HepG2 (cell line): ENCODE measurements around the gene BCL6. TPM values are rescaled to one million over a fixed set of nuclear protein-coding genes. Genes with fewer than 3 reads are reported as not detected.

Experiments
- ATAC-seq: fragments of 200-7000 bp; cut with Tn5 transposase; 3 replicates; pipeline ENCODE4 v1.9.1; 2020; ENCODE audit warnings: mild to moderate bottlenecking, moderate library complexity
- BruUV-seq: library from RNA; stranded (reverse); fragments of 400-500 nt; replicated peaks from 2 replicates; lab custom pipeline; 2021; lab: Mats Ljungman, UMichigan
- CTCF ChIA-PET: fragments of 300-600 bp; formaldehyde crosslinking; extraction: SDS; loops from one replicate; lab custom pipeline; 2021; ENCODE audit warnings: low total read pairs, inconsistent platforms, low intra/inter-chr PET ratio; lab: Yijun Ruan, JAX
- POLR2A ChIA-PET: fragments of 350-600 bp; sonication (Branson Sonifier 250); formaldehyde crosslinking; loops from one replicate; lab custom pipeline; 2020; ENCODE audit warnings: antibody characterized with exemption, inconsistent platforms; lab: Yijun Ruan, JAX
- DNase-seq: peaks from one replicate; pipeline ENCODE4 v3.0.0-alpha.2; 2015; ENCODE audit warnings: low spot score
- FAIRE-seq: peaks from 3 replicates; lab custom pipeline; 2011; peaks lifted over from hg19 to GRCh38; lab: Jason Lieb, UNC
- H2AFZ ChIP-seq: one replicate; pipeline ENCODE4 v1.6.1; 2011; ENCODE audit warnings: low read length, inconsistent platforms
- H3K27ac ChIP-seq: fragments of 300-600 bp; 3 replicates; pipeline ENCODE4 v1.8.0; 2011; ENCODE audit warnings: mixed run types, mild to moderate bottlenecking, mixed read lengths, low read length, inconsistent platforms; ENCODE audit not compliant: insufficient read depth; ENCODE audit errors: extremely low read length
- H3K27me3 ChIP-seq, 2 experiments: fragments of 200-600 bp in 1 of 2; 2 replicates in 1 of 2; 3 replicates in 1 of 2; pipeline versions ENCODE4 v1.6.0 to v1.8.0; 2011; ENCODE audit warnings: low read length in 2 of 2, mild to moderate bottlenecking in 2 of 2, moderate library complexity in 2 of 2, inconsistent platforms in 1 of 2; ENCODE audit not compliant: insufficient read depth in 2 of 2, control insufficient read depth in 1 of 2
- H3K36me3 ChIP-seq, 2 experiments: fragments of 200-600 bp in 1 of 2; replicated peaks in 1 of 2; 2 replicates in 1 of 2; 3 replicates in 1 of 2; pipeline versions ENCODE4 v1.5.1 to v1.8.0; 2011; ENCODE audit warnings: low read length in 2 of 2, inconsistent platforms in 1 of 2; ENCODE audit not compliant: insufficient read depth in 2 of 2, control insufficient read depth in 1 of 2
- H3K4me1 ChIP-seq: 2 replicates; pipeline ENCODE4 v1.5.1; 2012; ENCODE audit warnings: low read length, inconsistent platforms; ENCODE audit not compliant: insufficient read depth
- H3K4me2 ChIP-seq: 2 replicates; pipeline ENCODE4 v1.6.0; 2011; ENCODE audit warnings: low read depth, low read length, inconsistent platforms
- H3K4me3 ChIP-seq, 3 experiments: fragments of 200-600 bp in 1 of 3; sonication (generic), shearing (Covaris generic) in 1 of 3; replicated peaks in 1 of 3; 2 replicates each; pipeline ENCODE4 v1.5.1; 2011 to 2016; ENCODE audit warnings: low read length in 3 of 3, inconsistent platforms in 2 of 3, low read depth in 2 of 3, mild to moderate bottlenecking in 2 of 3, control low read depth in 1 of 3, mixed read lengths in 1 of 3; ENCODE audit not compliant: insufficient read depth in 1 of 3
- H3K79me2 ChIP-seq: one replicate; pipeline ENCODE4 v1.6.1; 2011; ENCODE audit warnings: low read length, inconsistent platforms; ENCODE audit not compliant: insufficient read depth
- H3K9ac ChIP-seq: 2 replicates; pipeline ENCODE4 v1.6.0; 2011; ENCODE audit warnings: mild to moderate bottlenecking, low read depth, low read length, inconsistent platforms; ENCODE audit not compliant: insufficient read depth
- H3K9me3 ChIP-seq: 2 replicates; pipeline ENCODE4 v1.5.1; 2012; ENCODE audit warnings: mild to moderate bottlenecking, low read length
- H4K20me1 ChIP-seq: 2 replicates; pipeline ENCODE4 v1.6.0; 2011; ENCODE audit warnings: inconsistent platforms, mild to moderate bottlenecking, low read length, moderate library complexity; ENCODE audit not compliant: insufficient read depth
- AKNA ChIP-seq: sonication (generic); formaldehyde crosslinking; IDR thresholded peaks from 2 replicates; pipeline ENCODE4 v1.4.0; 2020; ENCODE audit warnings: missing genetic modification reagents, borderline replicate concordance
- FUBP1 ChIP-seq: sonication (generic); formaldehyde crosslinking; IDR thresholded peaks from 2 replicates; pipeline ENCODE4 v1.5.1; 2020; ENCODE audit warnings: missing genetic modification reagents, mild to moderate bottlenecking, borderline replicate concordance
- GABPB1 ChIP-seq: IDR thresholded peaks from 2 replicates; pipeline ENCODE4 v1.6.1; 2016; ENCODE audit warnings: mild to moderate bottlenecking, missing genetic modification reagents, moderate library complexity, missing compliant biosample characterization
- MAZ ChIP-seq, 2 experiments: sonication (generic) in 1 of 2; formaldehyde crosslinking in 1 of 2; IDR thresholded peaks; 2 replicates each; pipeline versions ENCODE4 v1.5.0 to v1.6.1; 2012 to 2020; ENCODE audit warnings: low read depth in 2 of 2, mild to moderate bottlenecking in 2 of 2, borderline replicate concordance in 1 of 2, improper control_type of control experiment in 1 of 2, low read length in 1 of 2, missing genetic modification reagents in 1 of 2, moderate library complexity in 1 of 2
- PAF1 ChIP-seq: IDR thresholded peaks from 2 replicates; pipeline ENCODE4 v1.6.1; 2016; ENCODE audit warnings: missing genetic modification reagents, missing compliant biosample characterization
- PHF21A ChIP-seq: sonication (generic); formaldehyde crosslinking; IDR thresholded peaks from 2 replicates; pipeline ENCODE4 v1.5.0; 2020; ENCODE audit warnings: mild to moderate bottlenecking, missing genetic modification reagents
- SOX13 ChIP-seq, 3 experiments: fragments of 450-650 bp in 1 of 3; sonication (generic) in 1 of 3; formaldehyde crosslinking in 1 of 3; IDR thresholded peaks in 2 of 3; conservative IDR thresholded peaks in 1 of 3; 2 replicates each; pipeline versions ENCODE4 v1.5.0 to v1.6.1; 2016 to 2020; ENCODE audit warnings: antibody characterized with exemption in 1 of 3, mild to moderate bottlenecking in 1 of 3, missing compliant biosample characterization in 1 of 3, missing genetic modification reagents in 1 of 3, moderate library complexity in 1 of 3
- ZBTB43 ChIP-seq: sonication (generic); formaldehyde crosslinking; conservative IDR thresholded peaks from 2 replicates; pipeline ENCODE4 v1.4.0; 2020; ENCODE audit warnings: missing genetic modification reagents
- ZNF253 ChIP-seq: sonication (generic); formaldehyde crosslinking; IDR thresholded peaks from 2 replicates; pipeline ENCODE4 v1.8.0; 2022; ENCODE audit warnings: mild to moderate bottlenecking, missing genetic modification reagents, borderline replicate concordance
- ZNF263 ChIP-seq: sonication (generic); formaldehyde crosslinking; IDR thresholded peaks from 2 replicates; pipeline ENCODE4 v1.4.0; 2020; ENCODE audit warnings: missing genetic modification reagents
- ZNF441 ChIP-seq: sonication (generic); formaldehyde crosslinking; IDR thresholded peaks from 2 replicates; pipeline ENCODE4 v1.7.0; 2021; ENCODE audit warnings: missing genetic modification reagents, borderline replicate concordance
- WGBS: methylation state at CpG from one replicate; pipeline ENCODE4 v1.1.6; 2017; ENCODE audit warnings: low lambda C conversion rate; 5-methylcytosine and 5-hydroxymethylcytosine counted together
- in situ Hi-C: cut with HindIII; loops from 2 replicates; pipeline ENCODE4 v1.10.0; 2017; ENCODE audit warnings: low pct_unique_long_range_greater_than_20kb; ENCODE audit not compliant: extremely low pct_ligation_motif_present
- intact Hi-C: fragments of 100-400 bp; cut with micrococcal nuclease; formaldehyde crosslinking; loops from one replicate; pipeline ENCODE4 v1.10.0; 2022; ENCODE audit not compliant: unreplicated experiment
- polyA plus RNA-seq, 8 experiments: library from polyadenylated mRNA; depleted of rRNA in 3 of 8; stranded (reverse) in 7 of 8; unstranded in 1 of 8; fragments of >200 nt; fragmentation: Illumina TruSeq in 4 of 8; extraction: Trizol in 4 of 8; gene quantifications; 2 replicates each; pipeline versions ENCODE4 v1.2.1 to v1.2.3, GENCODE V29; 2011 to 2016; ENCODE audit warnings: low read depth in 4 of 8, missing spikeins in 1 of 8, mixed read lengths in 1 of 8; ENCODE audit not compliant: insufficient read depth in 1 of 8
- total RNA-seq, 5 experiments: library from RNA; depleted of rRNA; stranded (reverse); fragments of >200 nt; fragmentation: Illumina TruSeq; extraction: Trizol; gene quantifications; 2 replicates each; pipeline ENCODE4 v1.2.3, GENCODE V29; 2016; ENCODE audit warnings: low read depth in 1 of 5

The BCL6 gene
- total and polyA plus RNA-seq, 2 of the 13 experiments (the other 11 are each of a cell fraction or from before 2014, with no cell fraction given) = 21.2 to 53.7 TPM

- Histone ChIP-seq H2AFZ (no peak overlapping the region), H3K9ac (peak overlapping the region; percentile 99), H3K27me3 (peaks cover 0 to 5% of the 10 kb centered on the region in 2 experiments; a peak in 1 of 5 replicates), H3K27ac (peak overlapping the region; percentile 100), H3K36me3 (no peaks in the 10 kb centered on the region; a peak in 2 of 5 replicates), H3K9me3 (no peaks in the 10 kb centered on the region), H3K4me3 (peak overlapping the region; percentile 98 to 100 (median 99)), H4K20me1 (peaks cover 85% of the 10 kb centered on the region), H3K4me2 (peak overlapping the region; percentile 95), H3K79me2 (peaks cover 96% of the 10 kb centered on the region), H3K4me1 (peaks cover 50% of the 10 kb centered on the region)
- peak; percentile 39 for ATAC-seq
- WGBS = 5% methylated on average over 18 of the region's 39 CpGs
- FAIRE-seq = no peak
- POLR2A ChIA-PET = interaction anchor here (1.0 to 5.7 kb wide), 13 partner anchors 10 to 1214 kb away, joined by 3 to 31 read pairs (median 6); partner anchors contain the start of gene LPP
- no peak for DNase-seq
- intact Hi-C loops = loop anchor here (1.0 to 10.0 kb wide), 6 partner anchors 432 to 1492 kb away; no protein-coding TSS in a partner anchor
- CTCF ChIA-PET = interaction anchor here (0.6 to 3.5 kb wide), 5 partner anchors 272 to 1216 kb away, joined by 3 to 16 read pairs (median 8); no protein-coding TSS in a partner anchor
- BruUV-seq = no TSS peak
- in situ Hi-C loops = loop anchor here (5.0 to 25.0 kb wide), 9 partner anchors 264 to 1404 kb away; no protein-coding TSS in a partner anchor
- TF ChIP-seq PHF21A (CRISPR knock-in tag) = peak; percentile 39; the same call in 1 of the 2 replicates
- TF ChIP-seq ZNF263 = no peak
- no peak for TF ChIP-seq AKNA (CRISPR knock-in tag)
- TF ChIP-seq MAZ (IDR thresholded peaks at IDR 0.05; ENCODE audit: borderline replicate concordance, low read depth, low read length) = peak; percentile 50; the same call in 1 of the 2 replicates
- 0 out of 2 replicates have a peak, but pooled peaks have one; percentile 19 for TF ChIP-seq MAZ (CRISPR knock-in tag; IDR thresholded peaks at IDR 0.05; ENCODE audit: low read depth)
- no peak for TF ChIP-seq FUBP1 (CRISPR knock-in tag)
- 0 out of 2 replicates have a peak, but pooled peaks have one; percentile 9 for TF ChIP-seq ZNF441 (CRISPR knock-in tag)
- TF ChIP-seq SOX13 (IDR thresholded peaks at IDR 0.05) = no peak
- peak in 1 of 2 experiments; percentile 17; a peak in 1 of 4 replicates for TF ChIP-seq SOX13 (CRISPR knock-in tag; conservative IDR thresholded peaks at IDR 0.05 in 1 of 2, IDR thresholded peaks at IDR 0.05 in 1 of 2)
- peak; percentile 47; the same call in 1 of the 2 replicates for TF ChIP-seq GABPB1 (CRISPR knock-in tag)
- TF ChIP-seq PAF1 (CRISPR knock-in tag) = peak; percentile 54; the same call in 1 of the 2 replicates
- TF ChIP-seq ZBTB43 (CRISPR knock-in tag) = 0 out of 2 replicates have a peak, but pooled peaks have one; percentile 45
- TF ChIP-seq ZNF253 (CRISPR knock-in tag) = no peak
These were observed 4.6 kb downstream of the BCL6 start for GRCh38 chr3:187740421-187741399.
